ENCODE measurements around the gene ARHGAP30. TPM values are rescaled to one million over a fixed set of nuclear protein-coding genes. Genes with fewer than 3 reads are reported as not detected.
"Not testable (repeated sequence)": the region's sequence is repeated elsewhere in the genome, so short reads cannot be mapped to it uniquely, and the experiment has no call there.

The ARHGAP30 gene
- total RNA-seq, 2 donors from 2014 or later: 0.07 to 0.13 TPM

DNA sequence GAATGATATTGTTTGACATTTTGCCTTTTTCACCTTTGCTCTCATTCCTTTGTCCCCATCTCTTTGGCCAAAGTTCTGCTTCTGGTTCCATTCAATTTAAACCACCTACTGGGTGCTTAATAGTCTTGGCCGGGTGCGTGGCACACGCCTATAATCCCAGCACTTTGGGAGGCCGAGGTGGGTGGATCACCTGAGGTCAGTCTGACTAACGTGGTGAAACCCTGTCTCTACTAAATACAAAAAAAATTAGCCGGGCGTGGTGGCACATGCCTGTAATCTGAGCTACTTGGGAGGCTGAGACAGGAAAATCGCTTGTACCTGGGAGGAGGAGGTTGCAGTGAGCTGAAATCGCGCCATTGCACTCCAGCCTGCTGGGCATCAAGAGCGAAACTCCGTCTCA, 47.3 kb downstream of the ARHGAP30 start:
- H3K36me3 ChIP-seq (ENCODE audit: control insufficient read depth, insufficient read depth, low read length); DNase-seq; H3K4me1 ChIP-seq (ENCODE audit: control insufficient read depth, insufficient read depth, low read length); H3K27me3 Mint-ChIP-seq (ENCODE audit: insufficient read depth); H3K9ac ChIP-seq (ENCODE audit: extremely low read depth, low read length, poor library complexity, severe bottlenecking); H3K4me3 ChIP-seq (ENCODE audit: low read length); H3K36me3 Mint-ChIP-seq (ENCODE audit: low read depth); H3K9me3 ChIP-seq (ENCODE audit: control insufficient read depth, low read length); H3K27ac ChIP-seq (ENCODE audit: low read depth, low read length); H3K9me3 Mint-ChIP-seq; H3K27me3 ChIP-seq (ENCODE audit: control insufficient read depth, insufficient read depth, low read length, poor library complexity, severe bottlenecking): not testable (repeated sequence)
- Mint-ChIP-seq H3K4me1 (peaks cover 31% of the 10 kb centered on the region), H3K4me3 (peak overlapping the region; percentile 99), H3K27ac (peak overlapping the region; percentile 100)
- WGBS, 2 experiments (ENCODE audit: insufficient coverage in 1 of 2, insufficient read length in 1 of 2): 90% methylated on average over 7 to 12 of the region's 12 CpGs

DNA sequence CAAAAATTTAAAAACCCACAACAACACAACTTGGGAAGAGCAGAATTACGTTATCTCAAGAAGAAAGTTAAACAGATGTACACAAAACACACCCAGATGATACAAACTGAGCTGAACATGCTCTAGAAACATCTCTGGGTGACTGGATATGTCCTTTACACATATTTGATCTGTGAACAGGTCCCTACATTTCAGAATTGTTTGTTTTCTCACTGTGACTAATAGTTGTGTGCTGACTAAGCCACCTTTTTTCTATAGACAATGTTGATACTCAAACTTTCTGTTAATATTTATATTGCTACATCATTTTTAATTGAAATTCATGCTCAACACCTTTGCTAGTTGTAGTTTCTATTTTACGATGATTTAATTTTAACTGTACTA, 47.7 kb downstream of the ARHGAP30 start:
- no peak overlapping the region for H3K27ac ChIP-seq (ENCODE audit: low read depth, low read length)
- H3K4me3 Mint-ChIP-seq: peak overlapping the region; percentile 99
- WGBS, 2 experiments (ENCODE audit: insufficient coverage in 1 of 2, insufficient read length in 1 of 2): 91 to 100% methylated on average over 2 of the region's 2 CpGs

GRCh38 chr1:161021165-161021969, 48.3 kb downstream of the ARHGAP30 start:
- Histone ChIP-seq H3K27me3 (ENCODE audit: control insufficient read depth, insufficient read depth, low read length, poor library complexity, severe bottlenecking) (no peaks in the 10 kb centered on the region), H3K9ac (ENCODE audit: extremely low read depth, low read length, poor library complexity, severe bottlenecking) (peak overlapping the region; percentile 96), H3K4me1 (ENCODE audit: control insufficient read depth, insufficient read depth, low read length) (peaks cover 7% of the 10 kb centered on the region), H3K27ac (ENCODE audit: low read depth, low read length) (no peak overlapping the region), H3K9me3 (ENCODE audit: control insufficient read depth, low read length) (no peaks in the 10 kb centered on the region), H3K4me3 (ENCODE audit: low read length) (peak overlapping the region; percentile 98), H3K36me3 (ENCODE audit: control insufficient read depth, insufficient read depth, low read length) (no peaks in the 10 kb centered on the region)
- WGBS, 2 experiments (ENCODE audit: insufficient coverage in 1 of 2, insufficient read length in 1 of 2): 5 to 15% methylated on average over 6 to 34 of the region's 34 CpGs
- H3K27me3 Mint-ChIP-seq (ENCODE audit: insufficient read depth): no peaks in the 10 kb centered on the region
- peak overlapping the region; percentile 99 for H3K4me3 Mint-ChIP-seq
- peaks cover 40% of the 10 kb centered on the region for H3K4me1 Mint-ChIP-seq
- peak overlapping the region; percentile 100 for H3K27ac Mint-ChIP-seq
- DNase-seq: peak; percentile 100
- TF ChIP-seq, protein P1, sequence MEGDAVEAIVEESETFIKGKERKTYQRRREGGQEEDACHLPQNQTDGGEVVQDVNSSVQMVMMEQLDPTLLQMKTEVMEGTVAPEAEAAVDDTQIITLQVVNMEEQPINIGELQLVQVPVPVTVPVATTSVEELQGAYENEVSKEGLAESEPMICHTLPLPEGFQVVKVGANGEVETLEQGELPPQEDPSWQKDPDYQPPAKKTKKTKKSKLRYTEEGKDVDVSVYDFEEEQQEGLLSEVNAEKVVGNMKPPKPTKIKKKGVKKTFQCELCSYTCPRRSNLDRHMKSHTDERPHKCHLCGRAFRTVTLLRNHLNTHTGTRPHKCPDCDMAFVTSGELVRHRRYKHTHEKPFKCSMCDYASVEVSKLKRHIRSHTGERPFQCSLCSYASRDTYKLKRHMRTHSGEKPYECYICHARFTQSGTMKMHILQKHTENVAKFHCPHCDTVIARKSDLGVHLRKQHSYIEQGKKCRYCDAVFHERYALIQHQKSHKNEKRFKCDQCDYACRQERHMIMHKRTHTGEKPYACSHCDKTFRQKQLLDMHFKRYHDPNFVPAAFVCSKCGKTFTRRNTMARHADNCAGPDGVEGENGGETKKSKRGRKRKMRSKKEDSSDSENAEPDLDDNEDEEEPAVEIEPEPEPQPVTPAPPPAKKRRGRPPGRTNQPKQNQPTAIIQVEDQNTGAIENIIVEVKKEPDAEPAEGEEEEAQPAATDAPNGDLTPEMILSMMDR (conservative IDR thresholded peaks at IDR 0.05): no peak
- peaks cover 5% of the 10 kb centered on the region for H3K36me3 Mint-ChIP-seq (ENCODE audit: low read depth)
- H3K9me3 Mint-ChIP-seq: no peaks in the 10 kb centered on the region

More for the DNA sequence above, 47.7 kb downstream of the ARHGAP30 start:
- peaks cover 35% of the 10 kb centered on the region for H3K4me1 Mint-ChIP-seq
- no peak for DNase-seq
- H3K36me3 Mint-ChIP-seq (ENCODE audit: low read depth): peaks cover under 1% of the 10 kb centered on the region
- Histone ChIP-seq H3K27me3 (ENCODE audit: control insufficient read depth, insufficient read depth, low read length, poor library complexity, severe bottlenecking) (no peaks in the 10 kb centered on the region), H3K4me1 (ENCODE audit: control insufficient read depth, insufficient read depth, low read length) (peaks cover 7% of the 10 kb centered on the region), H3K36me3 (ENCODE audit: control insufficient read depth, insufficient read depth, low read length) (no peaks in the 10 kb centered on the region), H3K9ac (ENCODE audit: extremely low read depth, low read length, poor library complexity, severe bottlenecking) (peak overlapping the region; percentile 64), H3K9me3 (ENCODE audit: control insufficient read depth, low read length) (no peaks in the 10 kb centered on the region), H3K4me3 (ENCODE audit: low read length) (peak overlapping the region; percentile 98)
- no peaks in the 10 kb centered on the region for H3K27me3 Mint-ChIP-seq (ENCODE audit: insufficient read depth)
- peak overlapping the region; percentile 100 for H3K27ac Mint-ChIP-seq
- TF ChIP-seq, protein P1 (conservative IDR thresholded peaks at IDR 0.05): no peak
- peaks cover 1% of the 10 kb centered on the region for H3K9me3 Mint-ChIP-seq
